MV-4-11 (cell line): ENCODE data around the gene B3GLCT.
"Not testable (repeated sequence)": the region's sequence is repeated elsewhere in the genome, so short reads cannot be mapped to it uniquely, and the experiment has no call there.

Experiments
- DNase-seq: peaks from one replicate; lab custom pipeline; 2025; lab: John Stamatoyannopoulos, UW

B3GLCT gene

DNA sequence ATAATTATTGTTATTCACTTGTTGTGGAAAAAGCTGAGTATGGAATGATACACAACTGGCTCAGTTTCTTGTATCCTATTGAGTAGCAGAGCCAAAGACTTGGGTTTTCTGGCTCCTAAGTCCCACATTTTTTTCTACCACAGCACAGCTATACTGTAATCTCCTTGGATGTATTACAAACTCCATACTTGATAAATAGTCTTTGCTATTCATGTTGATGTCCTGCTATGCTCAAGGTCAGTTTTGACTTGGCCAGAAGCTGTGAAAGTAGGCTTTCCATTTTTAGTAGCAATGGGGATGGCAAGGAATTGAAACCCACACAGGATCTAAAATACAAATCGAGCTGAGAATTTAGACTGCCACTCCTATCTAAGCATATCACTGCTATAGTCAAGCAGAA lies 79.1 kb downstream of the B3GLCT start:
- no peak for DNase-seq

DNA sequence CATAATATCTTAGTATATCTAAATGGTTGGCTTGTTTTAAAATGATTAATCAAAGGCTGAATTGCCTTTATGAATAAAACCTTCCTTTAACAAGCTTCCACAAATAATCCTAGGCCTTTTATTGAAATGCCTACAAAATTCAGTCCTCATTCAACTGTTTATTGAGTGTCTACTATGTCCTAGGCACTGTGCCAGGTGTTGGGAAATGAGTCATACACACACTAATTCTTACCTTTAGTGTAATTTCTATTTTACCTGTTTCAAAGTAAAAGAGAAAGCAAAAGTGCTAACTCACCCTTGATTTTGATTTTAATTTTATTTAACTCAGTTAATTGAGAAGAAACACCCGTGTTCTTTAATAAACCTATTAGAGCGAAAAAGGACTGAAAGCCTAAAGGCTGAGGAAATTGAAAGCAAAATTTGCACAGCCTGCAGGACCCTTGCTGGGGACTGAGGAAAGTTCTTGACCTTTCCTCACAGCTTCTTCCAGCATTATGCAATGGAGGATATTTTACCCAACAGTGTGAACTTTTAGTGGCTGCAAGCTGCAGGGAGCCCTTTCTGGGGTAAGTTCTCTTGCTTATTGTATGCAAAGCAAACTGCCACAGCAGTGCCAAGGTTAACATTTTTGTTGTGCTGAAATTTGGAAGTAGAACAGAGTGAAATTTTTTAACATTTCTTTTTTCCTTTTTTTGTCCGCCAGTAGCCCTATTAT lies 83.1 kb downstream of the B3GLCT start:
- DNase-seq = peak; percentile 25

DNA sequence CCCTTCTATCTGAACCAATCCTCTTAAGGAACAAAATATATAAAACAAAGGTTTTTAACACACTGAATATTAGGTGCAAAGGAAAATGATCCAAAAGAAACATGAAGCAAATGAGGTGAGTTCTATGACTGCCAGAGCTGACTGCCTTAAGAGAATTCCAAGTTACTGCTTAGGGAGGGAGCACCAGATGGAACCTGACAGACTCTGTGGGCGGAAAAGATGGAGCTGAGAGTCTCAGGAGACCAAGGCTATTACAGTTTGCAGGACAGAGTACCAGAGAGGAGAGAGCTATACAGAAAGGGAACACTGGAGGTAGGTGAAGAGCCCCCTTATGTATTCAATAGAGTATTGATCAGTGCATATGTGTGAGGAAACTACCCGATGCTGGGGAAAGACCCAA lies 87.2 kb downstream of the B3GLCT start:
- no peak for DNase-seq

DNA sequence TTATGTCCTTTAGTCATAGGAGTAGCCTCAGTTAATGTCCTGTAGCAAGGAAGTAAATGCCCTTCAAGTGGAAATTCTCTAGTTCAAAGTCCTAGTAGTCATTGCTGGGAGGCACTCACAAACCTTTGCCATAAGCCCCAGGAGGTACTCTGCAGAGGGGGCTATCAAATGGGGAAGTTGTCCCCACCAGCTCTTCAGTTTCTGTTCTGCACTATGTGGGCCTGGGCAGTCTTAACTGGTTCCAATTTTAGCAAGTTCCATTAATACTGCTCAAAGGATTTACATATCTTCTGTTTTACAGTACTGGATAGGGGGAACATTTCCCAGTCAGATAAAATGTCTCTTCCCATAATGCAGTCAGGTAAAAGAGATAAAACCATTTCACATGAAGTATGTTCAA lies 101.3 kb downstream of the B3GLCT start:
- DNase-seq = peak; percentile 90

DNA sequence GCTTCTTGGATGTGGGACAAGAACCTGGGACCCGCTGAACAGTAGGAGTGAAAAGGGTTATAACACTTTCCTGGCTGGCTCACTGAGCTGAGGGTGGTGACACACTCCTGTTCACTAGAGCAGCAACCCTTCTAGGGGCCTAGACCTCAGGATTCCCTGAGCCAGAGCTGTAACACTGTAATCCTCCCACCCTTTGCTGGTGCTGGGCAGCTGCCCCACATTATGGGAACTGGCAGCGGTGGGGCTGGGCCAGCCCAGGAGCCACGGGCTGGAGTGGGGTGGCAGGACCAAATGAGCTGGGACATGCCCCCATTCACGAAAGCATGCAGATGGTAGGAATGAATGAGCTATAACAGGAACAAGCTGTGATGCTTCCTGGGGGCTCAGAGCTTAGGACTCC lies 110.6 kb downstream of the B3GLCT start:
- DNase-seq = no peak

DNA sequence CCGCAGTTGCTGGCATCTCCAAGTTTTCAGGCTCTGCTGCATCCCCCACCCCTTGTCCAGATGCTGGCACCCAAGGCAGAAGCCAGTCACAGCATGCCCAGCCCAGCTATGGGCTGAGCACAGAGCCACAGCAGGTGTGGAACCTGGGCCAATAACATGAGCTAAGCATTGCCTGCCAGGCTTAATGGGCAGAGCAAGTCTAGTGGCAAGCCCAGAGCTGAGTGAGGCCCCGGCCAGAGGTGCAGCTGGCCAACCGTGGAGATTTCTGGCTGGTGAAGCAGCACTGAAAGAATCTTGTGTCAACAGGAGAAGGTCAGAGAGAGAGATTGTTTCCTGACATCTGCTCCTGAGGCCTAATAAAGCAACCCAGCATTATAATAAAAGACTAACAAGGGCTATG lies 111.0 kb downstream of the B3GLCT start:
- no peak for DNase-seq

DNA sequence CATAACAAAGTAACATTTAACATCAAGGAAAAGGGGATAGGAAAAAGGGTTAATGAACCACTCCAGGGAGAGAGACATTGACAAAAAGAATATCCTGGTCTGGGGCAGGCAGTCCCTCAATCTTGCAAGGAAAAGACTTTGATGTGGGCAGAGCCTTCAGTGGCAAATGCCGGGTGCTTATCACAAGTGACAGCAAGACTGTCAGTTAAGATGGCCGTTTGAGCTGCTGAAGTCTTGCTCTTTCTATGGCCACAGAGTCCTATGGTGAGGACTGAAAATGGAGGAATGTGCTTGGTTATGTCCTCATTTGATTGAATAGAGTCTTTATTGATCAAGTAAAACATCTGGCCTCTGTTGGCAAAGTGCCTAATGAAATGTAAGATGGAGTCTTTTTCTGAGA lies 112.1 kb downstream of the B3GLCT start:
- DNase-seq = no peak

DNA sequence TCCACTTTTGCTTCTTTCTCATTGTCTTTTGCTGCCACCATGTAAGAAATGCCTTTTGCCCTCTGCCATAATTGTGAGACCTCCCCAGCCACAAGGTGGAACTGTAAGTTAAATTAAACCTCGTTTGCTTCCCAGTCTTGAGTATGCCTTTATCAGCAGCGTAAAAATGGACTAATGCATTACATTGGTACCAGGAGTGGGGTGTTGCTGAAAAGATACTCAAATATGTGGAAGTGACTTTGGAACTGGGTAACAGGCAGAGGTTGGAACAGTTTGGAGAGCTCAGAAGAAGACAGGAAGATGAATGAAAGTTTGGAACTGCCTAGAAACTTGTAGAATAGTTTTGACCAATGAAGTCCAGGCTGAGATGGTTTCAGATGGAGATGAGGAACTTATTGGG lies 115.2 kb downstream of the B3GLCT start:
- no peak for DNase-seq

DNA sequence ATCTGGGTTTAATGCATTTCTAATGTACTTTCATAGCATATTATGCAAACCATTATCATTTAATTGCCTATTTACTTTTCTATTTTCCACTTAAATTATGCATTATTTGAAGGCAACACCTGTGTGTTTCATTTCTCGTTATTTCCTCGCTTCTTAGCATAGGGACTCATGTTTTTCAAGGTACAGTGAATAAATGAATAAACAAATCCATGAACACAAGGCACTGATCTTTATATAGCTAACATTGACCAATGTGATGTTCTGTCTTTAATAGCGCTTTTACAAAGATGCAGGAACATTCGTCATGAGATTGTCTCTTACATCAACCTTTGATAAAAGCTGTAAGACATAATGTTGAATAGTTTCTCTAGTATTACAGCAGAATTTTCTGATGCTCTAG lies 121.2 kb downstream of the B3GLCT start:
- no peak for DNase-seq

DNA sequence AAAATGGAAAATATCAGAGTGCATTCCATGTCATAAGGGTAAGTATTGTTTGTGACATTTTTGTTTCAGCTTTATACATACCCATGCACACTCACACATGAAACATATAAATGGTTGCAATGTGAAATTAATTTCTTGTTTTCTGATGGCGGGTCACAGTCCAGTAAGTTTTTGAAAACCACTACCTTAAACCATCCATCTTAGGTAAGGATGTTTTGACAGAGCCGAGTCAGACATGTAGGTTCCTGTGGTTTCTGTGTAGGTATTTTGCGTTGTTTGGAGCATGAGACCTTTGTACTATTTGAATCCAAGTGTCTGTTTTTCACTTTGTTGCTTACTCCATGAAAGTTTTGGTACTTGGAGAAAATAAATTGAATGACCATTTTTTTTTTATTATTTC lies 121.7 kb downstream of the B3GLCT start:
- no peak for DNase-seq

DNA sequence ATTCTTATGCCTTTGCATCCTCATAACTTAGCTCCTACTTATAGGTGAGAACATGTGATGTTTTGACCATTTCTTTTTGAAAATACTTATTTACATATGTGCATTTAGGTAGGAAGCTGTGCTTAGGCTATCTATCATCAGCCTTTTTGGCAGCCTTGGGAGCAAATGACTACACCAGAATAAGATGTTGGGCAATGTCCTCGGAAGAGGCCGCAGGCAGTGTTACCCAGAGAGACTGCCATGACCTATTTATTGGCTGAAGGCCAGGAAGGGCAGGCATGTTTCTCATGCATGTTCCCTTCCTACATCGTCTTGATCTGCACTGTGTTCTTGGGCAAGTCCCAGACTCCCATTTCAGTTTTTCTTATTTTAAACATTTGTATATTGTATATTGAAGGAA lies 122.3 kb downstream of the B3GLCT start:
- DNase-seq = peak; percentile 84

DNA sequence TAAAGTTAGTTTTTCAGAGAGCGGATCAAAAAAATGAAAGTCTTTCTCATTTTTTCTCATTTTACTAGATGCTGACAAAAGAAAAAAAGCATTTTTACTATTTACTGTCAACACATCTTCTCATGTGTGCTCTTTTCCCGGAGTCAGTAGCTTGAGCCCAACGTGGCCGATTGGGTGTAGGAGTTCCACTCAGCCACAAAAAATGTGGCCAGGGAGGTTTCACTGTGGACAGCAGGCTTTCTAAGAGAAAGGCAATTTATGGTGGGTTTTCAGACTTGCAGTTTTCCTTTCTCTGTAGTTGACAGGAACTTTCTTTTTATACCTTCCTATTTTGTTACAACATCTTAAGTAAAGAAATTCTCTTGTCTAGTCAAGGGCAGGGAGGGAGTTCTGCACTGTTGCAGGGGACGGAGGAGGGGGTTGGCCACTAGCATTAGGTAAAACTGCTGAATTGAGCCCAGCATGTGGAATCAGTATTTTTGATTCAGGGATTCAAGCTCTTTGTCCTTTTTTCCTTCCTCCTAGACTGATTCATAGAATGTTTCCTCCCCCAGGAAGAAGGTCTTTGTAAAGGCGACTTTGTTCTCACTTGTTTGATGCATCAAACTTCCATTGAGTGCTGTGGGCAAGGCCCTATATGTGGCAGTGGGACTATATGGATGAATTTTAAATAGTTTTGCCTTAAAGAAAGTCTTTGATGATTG lies 123.1 kb downstream of the B3GLCT start:
- no peak for DNase-seq

DNA sequence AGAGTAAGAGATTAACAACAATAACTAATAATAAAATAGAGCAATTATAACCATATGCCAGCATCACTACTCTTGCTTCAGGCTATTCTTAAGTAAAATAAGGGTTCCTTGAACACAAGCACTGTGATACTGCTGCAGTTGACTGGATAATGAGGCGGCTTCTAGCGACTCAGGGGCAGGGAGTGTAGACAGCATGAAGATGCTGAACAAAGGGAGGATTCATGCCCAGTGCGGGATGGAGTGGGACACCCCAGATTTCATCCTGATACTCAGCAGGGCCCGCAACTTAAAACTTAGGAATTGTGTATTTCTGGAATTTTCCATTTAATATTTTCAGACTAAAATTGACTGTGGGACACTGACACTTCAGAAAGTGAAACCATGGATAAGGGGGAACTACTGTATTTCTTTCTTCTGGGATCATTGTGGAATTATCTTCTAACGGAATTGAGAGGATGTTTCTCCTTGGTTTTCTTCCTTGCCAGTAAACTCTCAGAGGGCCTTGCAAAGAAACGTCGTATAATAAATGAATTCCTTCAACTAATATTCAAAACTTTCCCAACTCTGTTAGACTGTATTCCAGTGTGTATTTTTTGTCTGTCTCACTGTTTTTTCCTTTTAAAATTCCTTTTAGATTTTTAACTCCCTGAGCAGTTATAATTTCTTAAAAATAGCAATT lies 127.5 kb downstream of the B3GLCT start:
- no peak for DNase-seq

DNA sequence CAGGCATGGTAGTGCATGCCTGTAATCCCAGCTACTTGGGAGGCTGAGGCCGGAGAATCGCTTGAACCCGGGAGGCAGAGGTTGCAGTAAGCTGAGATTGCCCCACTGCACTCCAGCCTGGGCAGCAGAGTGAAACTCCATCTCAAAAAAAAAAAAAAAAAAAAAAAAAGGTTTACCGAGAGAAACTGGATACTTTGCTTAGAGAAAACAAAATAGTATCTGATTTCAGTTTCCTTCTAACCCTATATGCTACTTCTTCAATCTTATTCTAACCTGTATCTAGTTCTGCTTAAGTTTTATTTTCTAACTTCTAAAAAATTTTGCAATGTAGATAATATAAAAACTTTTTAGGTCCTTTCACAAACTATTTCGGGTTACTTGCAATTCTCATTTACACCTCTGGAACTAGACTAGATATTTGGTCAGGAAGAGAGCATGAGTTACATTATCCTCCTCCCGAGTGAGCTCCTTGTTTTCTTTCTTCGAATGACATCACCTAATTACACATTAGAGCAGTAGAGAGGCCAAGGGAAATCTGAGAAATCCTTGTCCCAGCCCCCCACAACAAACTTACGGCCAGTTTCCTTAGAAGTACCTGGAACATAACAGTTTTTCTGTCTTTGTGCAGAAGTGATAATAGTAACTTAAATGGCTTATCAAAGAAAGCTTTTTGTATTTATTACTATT lies 128.9 kb downstream of the B3GLCT start:
- DNase-seq = no peak

DNA sequence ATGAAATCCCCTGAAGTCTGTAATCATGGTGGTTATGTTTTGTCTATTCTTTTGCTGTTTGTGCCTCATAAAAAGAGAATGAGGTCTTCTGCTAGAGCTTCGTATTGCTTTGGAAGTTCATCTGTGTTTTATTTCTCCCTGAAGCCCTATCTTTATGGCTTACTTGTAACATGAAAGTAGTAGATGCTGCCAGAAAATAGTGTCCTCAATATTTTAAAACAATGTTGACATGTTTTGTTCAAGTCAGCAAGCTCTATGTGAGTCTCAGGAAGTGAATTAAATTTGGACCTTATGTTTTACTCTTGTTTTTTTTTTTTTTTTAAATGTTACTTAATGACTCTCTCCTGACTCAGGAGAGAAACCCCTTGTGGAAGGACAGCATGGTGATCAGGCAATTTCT lies 130.5 kb downstream of the B3GLCT start:
- no peak for DNase-seq

DNA sequence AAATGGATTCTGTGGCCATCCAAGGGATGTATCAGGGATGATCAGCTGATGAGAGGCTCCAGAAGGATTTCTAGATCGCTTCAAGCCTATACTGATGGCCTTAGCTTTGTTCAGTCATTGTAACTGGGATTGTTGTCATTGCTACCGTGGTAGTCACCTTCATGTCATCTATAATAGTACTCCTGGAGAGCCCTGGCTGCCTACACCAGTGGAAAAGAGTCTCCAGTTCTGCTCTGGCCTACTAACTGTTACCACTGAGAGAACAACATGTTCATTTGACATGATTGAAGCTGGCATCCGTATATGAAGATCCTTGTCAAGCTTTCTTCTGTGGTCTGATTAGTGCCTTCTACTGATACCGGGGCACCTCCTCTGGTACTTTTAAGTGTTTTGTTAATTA lies 131.3 kb downstream of the B3GLCT start:
- DNase-seq = no peak

DNA sequence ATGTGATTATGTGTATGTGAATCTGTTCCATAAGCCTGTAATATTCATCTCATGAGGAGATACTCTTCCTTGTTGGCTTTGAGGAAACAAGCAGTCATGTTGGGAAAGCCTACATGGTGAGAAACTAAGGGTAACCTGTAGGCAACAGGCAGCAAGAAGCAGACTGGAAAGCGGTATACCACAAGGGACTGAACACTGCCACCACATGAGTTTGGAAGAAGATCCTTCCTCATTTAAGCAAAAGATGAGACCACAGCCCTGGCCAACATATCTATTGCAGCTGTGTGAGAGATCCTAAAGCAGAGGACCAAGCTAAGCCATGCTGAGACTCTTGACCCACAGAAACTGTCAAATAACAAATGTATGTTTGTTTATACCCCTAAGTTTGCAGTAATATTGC lies 134.8 kb downstream of the B3GLCT start:
- DNase-seq = peak; percentile 99

DNA sequence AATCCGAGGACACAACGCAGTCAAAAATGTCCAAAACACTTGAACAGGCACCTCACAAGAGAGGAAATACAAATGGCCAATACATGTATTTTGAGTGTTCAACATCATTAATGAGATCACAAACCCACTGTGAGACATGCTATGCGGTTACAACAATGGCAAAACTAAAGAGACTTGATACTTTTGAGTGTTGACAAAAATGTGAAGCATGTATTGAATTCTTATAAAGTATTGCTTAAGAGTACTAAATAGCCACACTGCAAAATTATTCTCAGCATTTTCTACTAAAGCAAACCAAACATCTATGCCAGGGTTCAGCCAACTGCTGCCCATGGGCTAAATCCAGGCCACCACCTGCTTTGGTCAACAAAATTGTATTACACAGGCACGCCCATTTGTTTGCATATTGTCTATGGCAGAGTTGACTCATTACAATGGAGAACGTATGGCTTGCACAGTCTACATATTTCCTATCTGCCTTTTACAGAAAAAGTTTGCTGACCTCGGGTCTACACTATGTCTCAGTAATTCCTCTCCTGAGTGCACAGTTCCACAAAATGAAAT lies 135.3 kb downstream of the B3GLCT start:
- peak; percentile 22 for DNase-seq

DNA sequence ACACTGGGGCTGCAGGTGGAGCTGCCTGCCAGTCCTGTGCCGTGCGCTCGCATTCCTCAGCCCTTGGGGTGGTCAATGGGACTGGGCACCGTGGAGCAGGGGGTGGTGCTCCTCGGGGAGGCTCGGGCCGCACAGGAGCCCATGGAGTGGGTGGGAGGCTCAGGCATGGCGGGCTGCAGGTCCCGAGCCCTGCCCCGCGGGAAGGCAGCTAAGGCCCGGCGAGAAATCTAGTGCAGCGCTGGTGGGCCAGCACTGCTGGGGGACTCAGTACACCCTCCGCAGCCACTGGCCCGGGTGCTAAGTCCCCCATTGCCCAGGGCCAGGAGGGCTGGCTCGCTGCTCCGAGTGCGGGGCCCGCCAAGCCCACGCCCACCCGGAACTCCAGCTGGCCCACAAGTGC lies 139.8 kb downstream of the B3GLCT start:
- DNase-seq = not testable (repeated sequence)

DNA sequence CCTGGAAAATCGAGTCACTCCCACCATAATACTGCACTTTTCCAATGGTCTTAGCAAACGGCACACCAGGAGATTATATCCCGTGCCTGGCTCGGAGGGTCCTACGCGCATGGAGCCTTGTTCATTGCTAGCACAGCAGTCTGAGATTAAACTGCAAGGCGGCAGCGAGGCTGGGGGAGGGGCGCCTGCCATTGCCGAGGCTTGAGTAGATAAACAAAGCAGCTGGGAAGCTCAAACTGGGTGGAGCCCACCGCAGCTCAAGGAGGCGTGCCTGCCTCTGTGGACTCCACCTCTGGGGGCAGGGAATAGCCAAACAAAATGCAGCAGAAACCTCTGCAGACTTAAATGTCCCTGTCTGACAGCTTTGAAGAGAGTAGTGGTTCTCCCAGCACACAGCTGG lies 141.1 kb downstream of the B3GLCT start:
- DNase-seq = not testable (repeated sequence)

DNA sequence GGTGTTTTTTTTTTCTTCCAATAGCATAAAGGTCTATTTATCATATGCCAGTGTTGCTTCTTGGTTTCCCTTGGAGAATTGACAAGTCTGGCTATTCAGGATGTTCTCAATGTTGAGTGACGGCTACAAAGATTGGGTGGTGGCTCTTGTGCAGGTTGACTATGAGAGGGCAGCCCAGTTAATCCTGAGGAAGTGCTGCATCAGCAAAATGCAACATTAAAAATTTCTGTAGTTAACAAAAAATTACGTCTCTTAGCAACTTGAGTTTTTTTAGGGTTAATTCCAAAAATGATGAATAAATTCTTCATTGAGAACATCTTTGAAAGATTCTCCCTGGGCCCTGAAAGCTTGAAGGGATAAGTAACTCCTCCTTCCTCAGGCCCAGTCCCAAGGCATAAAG lies 147.1 kb downstream of the B3GLCT start:
- no peak for DNase-seq

DNA sequence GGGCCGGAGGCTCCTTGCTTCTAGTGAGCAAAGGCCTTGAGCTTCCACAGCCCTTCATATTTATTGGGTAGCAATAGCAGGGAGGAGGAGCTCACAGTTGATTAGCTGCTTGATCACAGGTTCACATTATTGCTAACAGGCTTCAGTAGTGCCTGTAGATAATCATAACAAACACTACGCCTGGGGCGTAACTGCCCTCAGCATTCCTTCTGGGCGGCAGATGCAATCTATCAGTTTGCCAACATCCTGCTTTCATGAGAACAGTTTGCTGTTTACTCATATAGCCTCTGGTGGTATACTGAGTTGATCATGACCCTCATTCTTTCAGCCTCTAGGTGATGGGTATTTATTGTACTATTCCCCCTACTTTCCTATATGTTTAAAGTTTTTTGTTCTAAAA lies 149.4 kb downstream of the B3GLCT start:
- no peak for DNase-seq
